DMS153 treated with DMSO at 0.1 percent for 48 hours (cell line): ENCODE measurements around the gene RASAL2.
"Not testable (repeated sequence)": the region's sequence is repeated elsewhere in the genome, so short reads cannot be mapped to it uniquely, and the experiment has no call there.

Experiments
- DNase-seq: peaks from one replicate; lab custom pipeline; 2025; ENCODE audit not compliant: unreplicated experiment; lab: John Stamatoyannopoulos, UW

The RASAL2 gene

DNA sequence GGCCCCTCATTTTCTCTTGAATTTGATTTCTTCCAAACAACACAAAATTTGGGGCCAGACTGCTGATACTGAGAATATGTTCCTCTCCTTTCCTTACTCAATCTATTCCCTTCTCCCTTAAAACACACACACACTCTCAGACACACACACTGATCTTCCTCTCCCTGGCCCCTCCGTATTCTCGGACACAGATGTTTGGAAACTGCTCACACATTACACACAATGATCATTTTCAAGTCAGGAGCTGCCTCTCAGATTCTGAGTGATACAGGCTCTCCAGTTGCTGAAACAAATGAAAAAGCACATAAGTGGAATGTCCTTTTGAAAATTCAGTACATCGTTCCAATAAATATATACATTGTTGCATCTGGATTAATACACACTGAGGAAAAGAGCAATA lies 241.5 kb downstream of the RASAL2 start:
- no peak for DNase-seq

DNA sequence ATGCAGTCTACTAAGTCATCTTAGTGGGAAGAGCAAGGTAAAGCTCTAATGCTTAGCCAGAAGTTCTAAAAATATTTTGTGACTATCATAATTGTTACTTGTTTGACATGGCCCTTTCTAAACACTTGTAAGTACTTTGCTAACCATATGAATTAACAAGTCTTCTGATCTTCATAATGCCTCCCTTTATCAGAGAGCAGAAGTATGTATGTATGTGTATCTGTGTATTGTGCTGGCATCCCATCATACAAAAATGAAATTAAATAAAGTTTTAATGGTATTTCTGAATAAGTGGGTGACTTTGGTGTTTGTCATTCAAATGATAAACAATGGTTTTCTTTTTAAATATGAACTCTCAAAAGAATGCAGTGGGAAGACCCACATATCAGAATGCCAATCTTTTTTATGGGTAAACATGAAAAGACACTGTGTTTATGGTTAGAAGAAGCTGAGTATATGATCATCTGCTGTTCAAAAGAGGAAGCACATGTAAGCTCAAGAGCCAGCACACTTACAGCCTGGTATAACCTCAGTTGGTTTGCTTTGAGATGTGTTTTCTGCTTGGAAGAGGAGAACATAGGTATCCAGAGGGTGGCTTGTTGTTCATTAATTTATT lies 243.3 kb downstream of the RASAL2 start:
- DNase-seq, result no peak

DNA sequence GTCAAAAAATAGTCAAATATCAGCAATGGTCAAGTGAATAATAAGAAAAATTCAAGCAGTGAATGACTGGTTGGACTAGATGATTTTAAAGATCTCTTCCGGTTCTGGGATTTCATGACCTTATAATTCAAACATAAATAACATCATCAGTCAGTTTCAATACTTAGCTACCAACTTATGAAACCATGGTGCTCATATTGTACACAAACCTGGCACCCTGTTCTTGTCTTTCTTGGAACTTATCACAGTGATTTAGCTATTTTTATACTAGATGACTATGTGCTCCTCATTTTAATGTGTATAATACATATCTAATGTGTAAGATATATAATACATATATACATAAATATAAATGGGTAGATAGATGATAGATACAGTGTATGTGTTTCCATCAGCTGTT lies 245.9 kb downstream of the RASAL2 start:
- DNase-seq, result no peak

DNA sequence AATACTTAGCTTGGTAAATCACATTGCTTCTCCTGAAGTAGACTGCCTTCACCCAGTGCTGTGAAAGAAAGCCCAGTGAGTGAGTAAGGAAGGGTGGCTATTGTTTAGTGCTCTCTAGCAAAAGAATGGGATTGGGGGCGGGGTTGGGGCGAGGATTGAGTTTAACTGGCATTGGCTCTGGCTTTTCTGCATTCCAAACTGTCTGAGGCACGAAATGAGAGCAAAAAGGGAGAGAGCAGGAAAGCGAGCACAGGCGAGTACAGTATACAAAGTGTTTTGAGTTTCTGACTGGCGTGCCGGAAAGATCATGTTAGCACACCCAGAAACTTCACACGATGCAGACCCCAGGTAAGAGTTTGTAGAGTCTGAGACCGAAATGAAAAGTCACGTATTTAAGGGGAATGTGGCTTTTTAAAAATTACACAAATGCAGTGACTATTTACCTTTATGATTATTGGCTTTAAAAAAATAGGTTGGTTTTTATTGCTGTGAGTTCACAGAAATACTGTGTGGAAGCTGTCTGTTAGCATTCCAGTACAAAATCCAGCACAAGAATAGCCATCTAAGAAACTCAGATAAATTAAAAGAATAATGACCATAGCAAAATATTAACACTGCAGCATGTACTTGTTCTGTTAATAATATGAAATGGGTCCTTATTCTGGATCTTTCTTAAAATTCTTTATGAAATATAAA lies 247.5 kb downstream of the RASAL2 start:
- no peak for DNase-seq

DNA sequence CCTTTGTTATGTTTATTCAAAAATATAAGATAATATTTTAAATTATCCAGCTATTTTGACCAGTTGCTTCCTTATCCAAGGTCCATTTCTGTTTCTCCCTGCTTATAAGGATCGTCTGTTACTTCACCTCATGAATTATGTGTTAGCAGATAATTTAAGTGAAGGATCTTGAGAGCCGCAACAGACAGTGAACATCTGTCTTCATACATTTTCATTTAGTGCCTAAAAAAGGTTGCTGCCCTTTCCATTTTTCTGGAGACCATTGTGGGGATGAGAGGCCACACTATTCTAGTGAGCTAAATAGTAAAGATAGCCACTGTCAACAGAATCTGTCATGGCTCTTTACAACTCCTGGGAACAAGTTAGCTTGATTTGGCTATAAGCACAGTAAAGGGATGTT lies 248.8 kb downstream of the RASAL2 start:
- DNase-seq, result no peak

DNA sequence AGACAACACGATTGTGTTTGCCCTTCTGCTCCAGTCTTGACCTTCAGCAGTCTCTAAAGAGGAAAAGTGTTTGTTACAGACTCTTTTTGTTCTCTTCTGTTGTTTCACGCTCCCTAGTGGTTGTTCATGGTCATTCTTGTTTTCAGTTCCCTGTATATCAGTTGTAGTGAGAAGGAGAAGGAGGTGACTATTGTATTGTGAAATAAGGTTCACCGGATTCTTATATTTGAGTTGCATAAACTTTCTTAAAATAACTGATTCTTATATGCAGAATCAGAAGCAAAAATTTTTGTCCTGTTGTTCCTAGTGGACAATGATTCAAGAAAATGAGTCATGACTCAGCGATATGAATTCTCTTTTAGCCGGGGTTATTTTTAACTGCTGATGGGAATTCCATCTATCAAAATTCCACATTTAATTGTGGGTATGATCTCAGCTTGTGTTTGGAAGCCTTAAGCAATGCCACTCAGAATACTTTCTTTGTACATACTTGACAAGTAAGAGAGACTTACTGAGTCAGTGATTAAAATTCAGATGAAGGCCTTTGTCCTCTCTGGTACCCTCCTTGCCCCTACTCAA lies 250.7 kb downstream of the RASAL2 start:
- DNase-seq, result no peak

DNA sequence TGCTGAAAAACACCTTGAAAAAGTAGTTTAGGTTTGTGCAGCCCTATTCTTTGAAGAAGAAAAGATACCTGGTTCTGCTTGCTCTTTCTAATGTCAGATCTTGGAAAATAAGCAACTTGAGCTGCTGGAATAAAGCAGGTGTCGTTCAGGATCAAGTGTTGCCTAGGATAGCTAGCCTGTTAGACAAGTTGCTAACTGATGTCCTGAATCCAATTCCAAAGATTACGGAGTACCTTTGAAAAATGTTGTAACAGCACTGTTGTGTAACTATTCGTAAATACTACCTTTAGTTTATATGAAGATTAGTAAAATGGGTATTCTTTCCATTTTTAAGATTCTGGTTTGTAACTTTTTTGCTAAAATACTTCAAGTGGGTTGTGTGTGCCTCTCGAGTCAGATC lies 251.3 kb downstream of the RASAL2 start:
- no peak for DNase-seq

DNA sequence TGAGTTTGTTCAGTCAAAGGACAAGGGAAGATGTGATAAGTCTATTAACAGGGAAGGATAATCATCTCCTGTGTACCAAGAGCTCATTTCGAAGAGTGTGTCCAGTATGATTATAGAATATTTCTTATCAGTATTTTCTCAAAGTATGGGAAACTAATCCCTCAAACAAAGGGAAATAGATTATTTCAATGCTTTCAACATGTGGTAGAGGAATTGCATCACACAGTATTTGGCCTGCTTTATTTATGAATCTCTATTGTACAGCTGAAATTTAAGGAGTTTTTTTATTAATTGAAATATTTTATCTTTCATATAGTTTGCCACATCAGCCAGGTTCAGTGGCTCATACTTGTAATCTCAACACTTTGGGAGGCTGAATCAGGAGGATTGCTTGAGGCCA lies 251.9 kb downstream of the RASAL2 start:
- DNase-seq, result no peak

DNA sequence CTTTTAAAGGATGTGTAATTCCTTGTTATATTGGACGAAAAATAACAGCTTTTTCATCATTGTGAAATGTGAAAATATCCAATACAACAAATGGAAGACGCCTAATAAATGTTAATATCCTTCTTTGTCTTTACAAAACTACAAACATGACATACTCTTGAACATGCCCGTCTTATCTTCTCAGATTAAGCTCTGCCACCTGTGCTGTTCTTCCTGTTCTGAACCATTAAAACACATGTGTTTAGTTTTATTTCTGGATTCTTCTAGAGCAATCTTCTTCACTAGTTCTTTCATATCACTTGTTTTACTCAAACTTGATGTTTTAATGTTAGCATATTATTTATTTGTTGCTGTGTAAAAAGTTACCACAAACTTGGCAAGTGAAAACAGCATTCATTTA lies 255.9 kb downstream of the RASAL2 start:
- no peak for DNase-seq

DNA sequence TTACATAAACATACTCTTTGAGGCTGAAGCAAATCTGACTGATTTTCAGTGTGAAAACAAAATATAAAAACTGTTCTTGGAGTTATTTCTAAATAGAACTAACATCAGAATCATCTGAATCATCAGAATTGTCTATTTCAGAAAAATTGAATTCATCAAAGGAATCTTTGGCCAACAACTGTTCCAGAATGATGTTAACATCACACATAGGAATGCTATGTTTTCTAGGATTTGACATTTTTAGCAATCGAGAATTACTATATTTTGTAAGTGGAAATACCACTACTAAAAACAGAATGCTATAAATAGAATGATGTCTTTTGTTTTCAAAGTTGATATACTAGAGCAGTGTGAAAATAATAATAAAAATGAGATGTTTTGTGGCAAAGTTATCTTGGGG lies 258.0 kb downstream of the RASAL2 start:
- not testable (repeated sequence) for DNase-seq

DNA sequence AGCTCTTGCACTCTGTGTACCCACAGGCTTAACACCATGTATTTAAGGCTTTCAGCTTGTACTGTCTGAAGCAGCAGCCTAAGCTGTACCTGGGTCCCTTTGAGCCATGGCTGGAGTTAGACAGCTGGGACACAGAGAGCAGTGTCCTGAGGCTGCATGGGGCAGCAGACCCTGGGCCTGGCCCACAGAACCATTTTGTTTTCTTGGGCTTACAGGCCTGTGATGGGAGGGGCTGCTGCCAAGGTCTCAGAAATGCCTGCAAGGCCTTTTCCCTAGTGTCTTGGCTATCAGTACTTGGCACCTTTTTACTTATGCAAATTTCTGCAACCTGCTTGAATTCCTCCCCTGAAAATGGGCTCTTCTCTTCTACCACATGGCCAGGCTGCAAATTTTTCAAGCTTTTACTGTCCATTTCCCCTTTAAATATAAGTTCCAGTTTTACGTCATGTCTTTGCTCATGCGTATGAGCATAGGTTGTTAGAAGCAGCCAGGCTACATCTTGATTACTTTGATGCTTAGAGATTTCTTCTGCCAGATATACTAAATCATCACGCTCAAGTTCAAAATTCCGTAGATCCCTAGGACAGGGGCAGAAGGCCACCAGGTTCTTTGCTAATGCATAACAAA lies 259.0 kb downstream of the RASAL2 start:
- DNase-seq, result no peak

DNA sequence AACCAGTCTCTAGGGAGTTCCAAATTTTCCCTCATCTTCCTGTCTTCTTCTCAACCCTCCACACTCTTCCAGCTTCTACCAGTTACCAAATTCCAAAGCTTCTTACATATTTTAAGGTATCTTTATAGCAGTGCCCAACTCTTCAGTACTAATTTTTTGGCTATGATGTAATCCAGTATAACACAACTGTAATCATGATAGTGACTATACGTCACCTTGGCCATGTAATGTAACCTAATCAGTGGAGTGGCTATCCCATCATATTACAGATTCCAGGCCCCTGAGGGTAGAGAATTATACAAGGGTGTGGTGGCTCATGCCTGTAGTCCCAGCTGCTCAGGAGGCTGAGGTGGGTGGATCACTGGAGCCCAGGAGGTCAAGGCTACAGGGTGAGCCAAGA lies 259.6 kb downstream of the RASAL2 start:
- no peak for DNase-seq

DNA sequence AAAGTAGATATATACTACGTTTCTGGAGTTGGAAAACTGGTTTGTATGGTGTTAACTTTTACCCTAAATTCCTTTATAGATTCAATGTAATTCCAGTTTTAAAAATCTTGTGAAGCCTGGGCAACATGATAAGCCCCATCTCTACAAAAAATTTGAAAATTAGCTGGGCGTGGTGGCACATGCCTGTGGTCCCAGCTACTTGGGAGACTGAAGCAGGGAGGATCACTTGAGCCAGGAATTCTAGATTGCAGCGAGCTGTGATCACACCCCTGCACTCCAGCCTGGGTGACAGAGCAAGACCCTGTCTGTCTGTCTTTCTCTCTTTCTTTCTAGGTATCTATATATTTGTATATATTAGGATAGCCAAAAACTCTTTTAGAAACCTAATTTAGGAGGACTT lies 260.9 kb downstream of the RASAL2 start:
- DNase-seq, result no peak

DNA sequence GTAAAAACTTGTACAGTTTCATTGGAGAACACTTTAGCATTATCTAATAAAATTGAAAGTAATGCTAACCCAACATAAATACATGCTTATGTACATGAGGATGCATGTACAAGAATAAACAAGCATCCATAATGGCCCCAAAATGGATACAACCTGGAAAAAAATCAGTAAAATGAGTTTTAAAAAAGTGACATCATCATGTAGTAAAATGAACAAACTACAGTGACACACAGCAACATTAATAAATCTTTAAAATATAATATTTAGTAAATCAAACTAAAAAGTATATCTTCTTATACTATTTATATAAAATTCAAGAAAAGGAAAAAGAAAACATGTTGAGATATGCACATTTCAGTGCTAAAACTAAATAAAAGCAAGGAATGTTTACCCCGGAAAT lies 262.4 kb downstream of the RASAL2 start:
- DNase-seq, result no peak

DNA sequence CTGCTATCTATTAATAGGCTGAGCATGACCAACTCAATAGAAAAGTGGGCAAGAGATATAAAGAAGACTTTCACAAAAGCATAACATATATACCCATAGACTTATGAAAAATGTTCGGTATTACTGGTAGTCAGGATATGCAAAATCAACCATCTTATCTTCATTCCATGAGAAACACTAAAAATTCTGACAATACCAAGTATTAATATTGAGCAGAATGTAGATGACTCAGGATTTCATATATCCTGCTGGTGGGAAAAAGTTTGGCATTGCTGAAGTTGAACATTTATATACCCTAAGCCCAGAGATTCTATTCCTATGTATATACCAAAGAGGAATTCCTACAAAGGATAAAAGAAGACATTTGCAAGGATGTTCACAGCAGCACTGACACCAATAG lies 264.6 kb downstream of the RASAL2 start:
- DNase-seq, result no peak

DNA sequence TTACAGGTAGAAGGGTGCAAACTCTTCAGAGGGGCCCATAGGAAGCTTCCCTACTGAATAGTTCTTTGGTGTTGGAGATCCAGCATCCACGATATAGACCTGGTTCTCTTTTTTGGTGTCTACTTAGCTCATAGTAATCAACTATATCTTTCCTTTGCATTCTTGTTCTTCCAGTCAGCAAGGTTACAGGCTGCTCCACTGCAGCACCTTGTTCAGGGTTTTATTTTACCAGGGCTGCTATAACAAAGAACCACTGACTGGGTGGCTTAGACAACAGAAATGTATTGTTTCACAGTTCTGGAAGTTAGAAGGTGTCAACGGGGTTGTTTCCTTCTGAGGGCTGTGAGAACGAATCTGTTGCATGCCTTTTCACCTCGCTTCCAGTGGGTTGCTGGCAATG lies 266.5 kb downstream of the RASAL2 start:
- no peak for DNase-seq

DNA sequence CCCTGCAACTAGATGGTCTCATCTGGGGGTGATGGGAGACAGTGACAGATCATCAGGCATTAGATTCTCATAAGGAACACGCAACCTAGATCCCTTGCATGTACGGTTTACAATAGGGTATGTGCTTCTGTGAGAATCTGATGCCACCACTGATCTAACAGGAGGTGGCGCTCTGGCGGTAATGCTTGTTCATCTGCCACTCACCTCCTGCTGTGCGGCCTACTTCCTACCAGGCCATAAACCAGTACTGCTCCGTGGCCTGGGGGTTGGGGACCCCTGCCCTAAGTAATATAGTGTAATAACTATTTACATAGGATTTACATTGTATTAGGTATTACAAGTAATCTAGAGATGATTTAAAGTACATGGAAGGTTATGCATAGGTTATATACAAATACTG lies 267.9 kb downstream of the RASAL2 start:
- no peak for DNase-seq

DNA sequence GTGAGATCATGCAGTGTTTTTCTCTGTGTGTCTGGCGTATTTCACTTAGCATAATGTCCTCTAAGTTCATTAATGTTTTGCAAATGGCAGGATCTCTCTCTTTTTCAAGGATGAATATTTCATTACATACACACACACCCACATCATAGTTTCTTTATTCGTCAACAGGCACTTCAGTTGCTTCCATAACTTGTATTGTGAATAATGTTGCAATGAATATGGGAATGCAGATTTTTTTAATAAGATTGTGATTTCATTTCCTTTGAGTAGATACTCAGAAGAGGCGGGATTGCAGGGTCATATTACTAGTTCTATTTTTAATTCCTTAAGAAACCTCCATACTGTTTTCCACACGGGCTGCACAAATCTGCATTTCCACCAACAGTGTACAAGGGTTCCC lies 268.8 kb downstream of the RASAL2 start:
- no peak for DNase-seq

DNA sequence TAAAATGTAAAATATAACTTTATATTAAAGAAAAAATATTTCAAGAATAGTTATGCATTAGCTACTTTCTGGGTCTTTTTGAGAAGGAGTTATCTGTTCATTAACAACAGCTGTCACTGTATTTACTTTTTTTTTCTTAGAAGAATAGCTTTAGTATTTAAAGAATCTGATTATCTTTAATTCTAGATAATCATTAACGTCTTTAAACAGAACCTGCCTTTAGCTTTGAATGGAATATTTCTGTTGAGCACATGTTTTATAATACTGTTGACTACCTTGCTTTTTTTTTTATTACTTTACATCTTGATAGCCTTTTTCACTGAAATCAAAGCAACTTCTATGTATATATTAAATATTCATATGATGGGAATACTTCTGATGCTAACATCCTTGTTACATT lies 270.9 kb downstream of the RASAL2 start:
- no peak for DNase-seq

DNA sequence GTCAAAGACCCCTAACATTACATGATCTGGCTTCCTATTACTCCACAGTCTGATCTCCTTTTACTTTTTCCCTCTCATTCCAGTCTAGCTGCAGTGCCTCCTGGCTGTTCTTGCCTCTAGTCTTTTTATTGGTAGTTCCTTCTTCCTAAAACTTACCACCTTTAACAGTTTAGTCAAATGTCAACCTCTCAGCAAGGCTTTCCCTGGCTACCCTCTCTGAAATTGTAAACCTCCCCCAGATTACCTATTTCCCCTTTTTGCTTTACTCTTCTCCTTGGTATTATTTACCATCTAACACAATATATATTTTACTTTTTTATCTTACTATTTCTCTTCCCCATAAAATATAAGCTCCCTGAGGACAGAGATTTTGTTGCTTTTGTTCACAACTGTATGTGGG lies 273.2 kb downstream of the RASAL2 start:
- DNase-seq, result no peak

DNA sequence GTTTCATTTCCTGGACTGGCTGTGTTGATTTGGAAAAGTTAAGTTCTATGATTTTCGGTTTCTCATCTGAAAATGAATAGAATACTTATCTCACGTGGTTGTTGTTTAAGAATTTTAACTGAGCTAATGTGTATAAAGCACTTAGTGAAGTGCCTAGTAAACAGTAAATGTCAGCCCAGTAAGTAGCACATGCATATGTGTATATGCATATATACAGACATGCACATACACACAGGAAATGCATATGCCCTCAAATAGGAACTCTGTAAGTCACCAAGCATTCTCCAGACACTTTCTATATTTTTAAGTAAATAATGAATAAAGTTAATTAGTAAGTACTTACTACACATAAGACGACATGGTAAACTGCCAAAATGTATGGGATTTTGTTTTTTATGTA lies 274.3 kb downstream of the RASAL2 start:
- no peak for DNase-seq

DNA sequence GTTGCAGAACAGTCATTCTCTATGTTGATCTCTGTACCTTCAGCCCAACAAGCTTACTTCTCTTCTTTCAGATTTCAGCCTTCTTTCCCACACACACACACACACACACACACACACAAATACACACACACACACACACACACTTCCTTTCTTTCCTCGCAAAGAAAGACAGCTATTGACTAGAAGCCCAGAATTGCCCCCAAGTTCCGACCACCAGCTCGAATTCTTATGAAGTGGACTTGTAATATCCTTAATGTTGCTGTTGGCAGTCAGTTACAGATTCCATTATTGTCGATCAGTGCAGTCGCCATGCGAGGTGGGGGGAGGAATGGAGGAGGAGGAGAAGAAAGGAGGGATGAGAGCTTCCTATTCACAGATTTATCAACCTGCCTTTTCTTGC lies 277.3 kb downstream of the RASAL2 start:
- no peak for DNase-seq
